Stomach (tissue), 9 donors: ENCODE measurements around the gene DEFB114. TPM values are rescaled to one million over a fixed set of nuclear protein-coding genes. Genes with fewer than 3 reads are reported as not detected.

Experiments used
- DNase-seq, 2 donors: peaks; one replicate each; pipeline versions ENCODE4 v3.0.0 to v3.0.0-alpha.2; 2013 to 2019
- H3K27ac ChIP-seq, 5 donors: fragments of 200-600 bp in 4 of 5; sonication (generic) in 4 of 5; one replicate each; pipeline ENCODE4 v1.5.1; 2013 to 2019; ENCODE audit warnings: mild to moderate bottlenecking in 1 of 5, moderate library complexity in 1 of 5
- H3K27me3 ChIP-seq, 3 donors: fragments of 200-600 bp; sonication (generic); one replicate each; pipeline ENCODE4 v1.5.1; 2017 to 2019; ENCODE audit warnings: mixed run types in 1 of 3
- H3K36me3 ChIP-seq, 4 donors: fragments of 200-600 bp; sonication (generic); 1 replicate in 3 of 4; 2 replicates in 1 of 4; pipeline ENCODE4 v1.5.1; 2016 to 2019
- H3K4me1 ChIP-seq, 4 donors: fragments of 200-600 bp; sonication (generic); one replicate each; pipeline ENCODE4 v1.5.1; 2016 to 2019
- H3K4me3 ChIP-seq, 4 donors: fragments of 200-600 bp; sonication (generic) in 3 of 4; one replicate each; pipeline ENCODE4 v1.5.1; 2016 to 2019; ENCODE audit warnings: mild to moderate bottlenecking in 1 of 4
- H3K9me3 ChIP-seq, 4 donors: fragments of 200-600 bp; sonication (generic); one replicate each; pipeline ENCODE4 v1.5.1; 2016 to 2019
- CTCF ChIP-seq, 7 experiments: fragments of 450-650 bp in 4 of 7; fragments of 200-600 bp in 3 of 7; sonication (generic) in 3 of 7; IDR thresholded peaks; one replicate each; pipeline ENCODE4 v1.5.1; 2016 to 2019; ENCODE audit warnings: antibody characterized with exemption in 7 of 7, control low read depth in 2 of 7, mild to moderate bottlenecking in 1 of 7
- EP300 ChIP-seq: sonication (generic); formaldehyde crosslinking; IDR thresholded peaks from one replicate; pipeline ENCODE4 v1.6.1; 2017; ENCODE audit warnings: antibody characterized with exemption
- POLR2A ChIP-seq, 4 donors: fragments of 450-650 bp; IDR thresholded peaks; one replicate each; pipeline ENCODE4 v1.6.1; 2016; ENCODE audit warnings: antibody characterized with exemption in 4 of 4, control low read depth in 2 of 4, mild to moderate bottlenecking in 1 of 4, moderate library complexity in 1 of 4
- POLR2AphosphoS5 ChIP-seq, 3 donors: sonication (generic); formaldehyde crosslinking; IDR thresholded peaks; one replicate each; pipeline ENCODE4 v1.6.1; 2016; ENCODE audit warnings: antibody characterized with exemption in 3 of 3
- WGBS, 5 donors: extraction: QIAGEN DNeasy Blood & Tissue Kit in 3 of 5; methylation state at CpG; one replicate each; pipeline versions ENCODE4 v1.1.5 to v1.1.7; 2013 to 2018; 5-methylcytosine and 5-hydroxymethylcytosine counted together
- intact Hi-C: fragments of 100-400 bp; cut with DNase I; formaldehyde crosslinking; loops from one replicate; pipeline ENCODE4 v1.15.1; 2023; ENCODE audit warnings: low total_unique reads
- polyA plus RNA-seq, 3 donors: library from polyadenylated mRNA; stranded (reverse); fragments of 200-250 nt; gene quantifications; one replicate each; pipeline ENCODE4 v1.2.3, GENCODE V29; 2013
- total RNA-seq, 5 donors: library from RNA; depleted of rRNA; stranded (reverse); fragments of >200 nt; gene quantifications; one replicate each; pipeline versions ENCODE4 v1.1.0 to v1.2.3, GENCODE V29; 2014 to 2016
- donor health status: healthy with polysubstance abuse.
- donor health status: Bipolar disorder and iron deficiency.
- donor health status: healthy.

DEFB114 gene
- total and polyA plus RNA-seq, 8 donors: not detected

- Histone ChIP-seq H3K27ac (no peak overlapping the region), H3K27me3 (no peaks in the 10 kb centered on the region), H3K9me3 (no peaks in the 10 kb centered on the region), H3K36me3 (no peaks in the 10 kb centered on the region), H3K4me3 (no peak overlapping the region), H3K4me1 (peaks cover 0 to 9% (median 0%) of the 10 kb centered on the region in 4 donors)
- DNase-seq: no peak
- TF ChIP-seq CTCF (IDR thresholded peaks at IDR 0.05) (no peak), EP300 (no peak), POLR2A (IDR thresholded peaks at IDR 0.05) (no peak), POLR2AphosphoS5 (IDR thresholded peaks at IDR 0.05) (no peak)
- 53 to 78% (median 71%) methylated on average over 2 of the region's 2 CpGs for WGBS, 5 donors
- intact Hi-C loops: no loop called here
These were observed 52.7 kb downstream of the DEFB114 start for GRCh38 chr6:49911252-49911651.

Other genes with a start within 250 kb of the DEFB114 start
- under 1 TPM in 1 of 5 donors, not detected in 4; 0.55 TPM for gene CRISP3, start 219.8 kb downstream of the DEFB114 start, total RNA-seq
- gene CRISP3, start 219.8 kb downstream of the DEFB114 start, polyA plus RNA-seq: 1 to 10 TPM in 1 of 3 donors, not detected in 2; 6.8 TPM
- not detected for gene PGK2, start 176.9 kb downstream of the DEFB114 start, total RNA-seq
- gene PGK2, start 176.9 kb downstream of the DEFB114 start, polyA plus RNA-seq: not detected
- gene CRISP1, start 97.6 kb downstream of the DEFB114 start, total RNA-seq: not detected
- not detected for gene CRISP1, start 97.6 kb downstream of the DEFB114 start, polyA plus RNA-seq
- gene DEFB113, start 5.5 kb upstream of the DEFB114 start, total RNA-seq: not detected
- gene DEFB113, start 5.5 kb upstream of the DEFB114 start, polyA plus RNA-seq: not detected
- not detected for gene DEFB110, start 57.8 kb upstream of the DEFB114 start, total RNA-seq
- gene DEFB110, start 57.8 kb upstream of the DEFB114 start, polyA plus RNA-seq: not detected
- not detected for gene DEFB112, start 85.8 kb upstream of the DEFB114 start, total RNA-seq
- not detected for gene DEFB112, start 85.8 kb upstream of the DEFB114 start, polyA plus RNA-seq